Glutamatergic neuron (in vitro differentiated cells): ENCODE measurements around the gene SASH1. TPM values are rescaled to one million over a fixed set of nuclear protein-coding genes. Genes with fewer than 3 reads are reported as not detected.

Source experiments
- DNase-seq: peaks from one replicate; pipeline ENCODE4 v3.0.0; 2022
- H3K27ac Mint-ChIP-seq: one replicate; pipeline ENCODE4 v1.8.0; 2020; ENCODE audit warnings: mild to moderate bottlenecking, mixed read lengths, inconsistent platforms; ENCODE audit not compliant: unreplicated experiment
- H3K27me3 Mint-ChIP-seq: one replicate; pipeline ENCODE4 v1.8.0; 2020; ENCODE audit warnings: mild to moderate bottlenecking, moderate library complexity, mixed read lengths, inconsistent platforms; ENCODE audit not compliant: unreplicated experiment
- H3K36me3 Mint-ChIP-seq: one replicate; pipeline ENCODE4 v1.8.0; 2020; ENCODE audit warnings: mild to moderate bottlenecking, mixed read lengths, inconsistent platforms; ENCODE audit not compliant: unreplicated experiment
- H3K4me1 Mint-ChIP-seq: one replicate; pipeline ENCODE4 v1.8.0; 2020; ENCODE audit warnings: mild to moderate bottlenecking, low read depth, mixed read lengths, inconsistent platforms; ENCODE audit not compliant: unreplicated experiment
- H3K4me3 Mint-ChIP-seq: one replicate; pipeline ENCODE4 v1.8.0; 2020; ENCODE audit warnings: mild to moderate bottlenecking, mixed read lengths, inconsistent platforms; ENCODE audit not compliant: unreplicated experiment
- H3K9me3 Mint-ChIP-seq: one replicate; pipeline ENCODE4 v1.8.0; 2020; ENCODE audit warnings: mild to moderate bottlenecking, moderate library complexity, mixed read lengths, inconsistent platforms; ENCODE audit not compliant: unreplicated experiment
- CTCF ChIP-seq: fragments of 200-600 bp; sonication (generic); IDR thresholded peaks from one replicate; pipeline ENCODE4 v1.5.0; 2021; ENCODE audit not compliant: partially characterized antibody, unreplicated experiment
- total RNA-seq: library from RNA; stranded (reverse); fragmentation: NEBNext Ultra II Directional; extraction: Animal tissue kit (Norgen Biotek cat#: 25700); gene quantifications from one replicate; pipeline ENCODE4 v1.2.1, GENCODE V29; 2021; ENCODE audit not compliant: unreplicated experiment

Gene SASH1
- total RNA-seq, 1 donor from 2014 or later, result 5.0 TPM

GRCh38 chr6:148544421-148544820, 201.8 kb downstream of the SASH1 start:
- peaks cover 1% of the 10 kb centered on the region for H3K4me1 Mint-ChIP-seq
- H3K4me3 Mint-ChIP-seq, result no peak overlapping the region
- H3K36me3 Mint-ChIP-seq, result no peaks in the 10 kb centered on the region
- no peak for DNase-seq
- no peak overlapping the region for H3K27ac Mint-ChIP-seq
- no peaks in the 10 kb centered on the region for H3K9me3 Mint-ChIP-seq
- no peaks in the 10 kb centered on the region for H3K27me3 Mint-ChIP-seq
- TF ChIP-seq CTCF, result no peak

GRCh38 chr6:148545901-148546300, 203.3 kb downstream of the SASH1 start:
- Mint-ChIP-seq H3K27me3 (no peaks in the 10 kb centered on the region), H3K27ac (no peak overlapping the region), H3K4me1 (peaks cover 1% of the 10 kb centered on the region), H3K4me3 (no peak overlapping the region), H3K9me3 (peaks cover 2% of the 10 kb centered on the region), H3K36me3 (no peaks in the 10 kb centered on the region)
- DNase-seq, result no peak
- TF ChIP-seq CTCF, result no peak

- DNase-seq, result no peak
- H3K36me3 Mint-ChIP-seq, result no peaks in the 10 kb centered on the region
- peaks cover 1% of the 10 kb centered on the region for H3K4me1 Mint-ChIP-seq
- H3K9me3 Mint-ChIP-seq, result peaks cover 2% of the 10 kb centered on the region
- no peaks in the 10 kb centered on the region for H3K27me3 Mint-ChIP-seq
- H3K4me3 Mint-ChIP-seq, result no peak overlapping the region
- TF ChIP-seq CTCF, result no peak
- H3K27ac Mint-ChIP-seq, result no peak overlapping the region
Observed at GRCh38 chr6:148547110-148547509, 204.5 kb downstream of the SASH1 start.

- DNase-seq, result no peak
Observed at GRCh38 chr6:148548065-148548748, 205.6 kb downstream of the SASH1 start.

More at GRCh38 chr6:148548065-148548748, 205.6 kb downstream of the SASH1 start:
- H3K4me1 Mint-ChIP-seq, result peaks cover 1% of the 10 kb centered on the region
- no peaks in the 10 kb centered on the region for H3K27me3 Mint-ChIP-seq
- H3K27ac Mint-ChIP-seq, result no peak overlapping the region
- peaks cover 2% of the 10 kb centered on the region for H3K9me3 Mint-ChIP-seq
- H3K4me3 Mint-ChIP-seq, result no peak overlapping the region
- no peak for TF ChIP-seq CTCF
- peaks cover 1% of the 10 kb centered on the region for H3K36me3 Mint-ChIP-seq
